Myocyte (in vitro differentiated cells): ENCODE measurements around the gene ADCY2. TPM values are rescaled to one million over a fixed set of nuclear protein-coding genes. Genes with fewer than 3 reads are reported as not detected.
A peak's percentile ranks its signal among the peaks of the same experiment; 100 is the strongest.

Source experiments
- DNase-seq: peaks from one replicate; pipeline ENCODE4 v3.0.0-alpha.2; 2012; ENCODE audit warnings: low read depth
- total RNA-seq: library from RNA; depleted of rRNA; stranded (reverse); fragments of >200 nt; gene quantifications from 2 replicates; pipeline ENCODE4 v1.2.3, GENCODE V29; 2014

ADCY2 gene
- total RNA-seq, 1 donor from 2014 or later: not detected

GRCh38 chr5:7857926-7858632, 462.1 kb downstream of the ADCY2 start:
- no peak for DNase-seq

DNA sequence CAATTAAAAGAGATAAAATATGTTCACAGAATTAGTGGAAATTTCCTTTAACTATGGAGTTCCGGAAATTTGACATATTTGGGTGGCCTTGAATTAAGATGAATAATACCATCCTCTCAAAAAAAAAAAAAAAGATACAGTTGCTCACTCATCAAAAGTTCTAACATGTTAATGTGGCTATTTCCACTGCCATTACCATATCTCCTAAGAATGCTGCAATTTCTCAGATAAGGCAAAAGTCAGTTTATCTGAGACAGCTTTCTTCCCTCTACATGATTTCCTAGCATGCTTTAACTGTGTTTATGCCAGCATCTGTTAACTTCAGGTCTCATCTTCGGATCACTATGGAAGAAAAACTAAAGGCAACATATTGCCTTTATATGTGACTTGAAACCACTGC, 470.3 kb downstream of the ADCY2 start:
- DNase-seq: no peak

- DNase-seq: no peak
These were observed 471.3 kb downstream of the ADCY2 start for GRCh38 chr5:7867260-7867659.

- no peak for DNase-seq
These were observed 472.5 kb downstream of the ADCY2 start for GRCh38 chr5:7868427-7868772.

DNA sequence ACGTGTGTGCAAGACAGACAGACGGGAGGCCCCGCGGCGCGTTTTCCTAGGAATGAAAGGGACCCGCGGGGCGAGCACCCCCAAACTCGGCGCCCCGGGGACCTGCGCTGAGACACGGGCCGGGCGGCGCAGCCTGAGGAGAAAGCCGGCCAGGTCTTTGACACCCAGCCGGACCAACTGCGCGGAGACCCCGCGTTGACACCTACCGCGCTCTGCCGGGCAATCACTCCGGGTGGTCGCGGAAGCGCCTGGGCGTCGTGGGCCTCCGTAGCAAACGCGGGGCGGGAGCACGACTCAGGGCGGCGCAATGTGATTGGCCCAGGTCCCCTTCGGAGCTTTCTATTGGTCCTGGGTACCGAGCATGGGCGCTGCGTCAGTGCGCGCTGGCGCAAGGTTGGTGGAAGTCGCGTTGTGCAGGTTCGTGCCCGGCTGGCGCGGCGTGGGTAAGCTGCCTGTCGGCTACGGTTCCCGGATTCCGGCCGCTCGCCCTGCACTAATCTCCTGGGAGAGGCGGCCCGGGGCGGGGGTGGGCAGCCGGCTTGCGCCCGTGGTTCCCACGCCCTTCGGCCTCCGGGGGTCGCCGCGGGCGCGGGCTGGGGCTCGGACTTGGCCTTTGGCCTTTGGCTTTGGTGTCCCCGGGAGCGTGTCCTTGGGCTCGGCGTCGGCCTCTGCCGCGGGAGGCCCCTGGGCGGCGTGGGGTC, 473.0 kb downstream of the ADCY2 start, which contains the start of the genes FASTKD3 and MTRR:
FASTKD3 (minus strand) TSS at position 259 of the 701 bp plus-strand sequence. CDS start 948 bp downstream, outside the sequence.
MTRR (plus strand) TSS at position 376 of the 701 bp plus-strand sequence. CDS start 1,647 bp downstream, outside the sequence.
- DNase-seq: peak; percentile 96

DNA sequence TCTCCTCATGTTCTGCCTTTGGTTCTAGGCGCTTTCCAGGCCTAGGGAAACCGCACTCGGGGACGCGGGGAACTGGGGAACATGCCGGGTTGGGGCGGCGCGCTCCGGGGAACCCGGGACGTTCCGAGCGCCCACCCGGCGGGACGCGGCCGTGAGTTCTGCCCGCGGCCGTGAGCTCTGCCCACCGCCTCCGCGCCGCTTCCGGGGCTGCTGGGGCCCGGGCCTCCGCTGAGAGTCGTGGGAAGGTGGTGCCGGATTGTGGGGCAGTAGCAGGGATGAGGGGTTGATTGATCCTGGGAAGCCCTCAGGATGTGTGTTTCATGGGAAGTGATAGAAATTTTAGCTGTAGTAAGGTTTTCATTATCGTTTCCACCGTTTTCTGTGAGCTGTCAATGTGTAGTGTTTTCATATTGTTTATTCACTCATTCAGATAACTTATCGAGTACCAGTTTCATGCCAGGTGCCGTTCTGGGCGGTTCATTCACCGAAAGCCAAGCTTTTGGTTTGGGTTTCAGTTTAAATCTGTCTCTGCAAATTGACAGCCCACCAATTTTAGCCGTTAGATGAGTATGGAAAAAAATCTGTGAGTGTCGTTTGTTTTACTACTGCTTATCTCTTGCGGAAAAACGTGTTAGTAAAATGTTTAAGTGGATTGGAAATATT, 473.7 kb downstream of the ADCY2 start:
- no peak for DNase-seq

DNA sequence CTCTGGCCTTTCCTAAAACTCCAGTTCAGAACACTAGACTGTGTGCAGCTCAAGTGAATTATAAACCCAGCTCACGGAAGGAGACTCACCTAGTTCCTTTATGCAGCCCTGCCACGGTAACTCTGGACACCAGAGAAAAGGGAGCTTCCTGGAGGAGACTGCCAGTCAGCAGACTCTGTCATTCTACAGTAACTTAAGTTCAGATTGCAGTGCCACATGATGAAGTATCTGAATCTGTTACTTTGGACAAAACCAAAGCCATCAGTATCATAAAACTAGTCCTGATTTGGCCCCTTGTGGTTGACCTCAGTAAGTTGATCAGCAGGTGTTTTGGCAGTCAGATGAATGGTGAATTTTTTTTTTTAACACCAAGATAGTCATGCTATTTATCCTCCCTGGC, 475.7 kb downstream of the ADCY2 start:
- DNase-seq: peak; percentile 44

- DNase-seq: no peak
These were observed 476.7 kb downstream of the ADCY2 start for GRCh38 chr5:7872517-7873130.

DNA sequence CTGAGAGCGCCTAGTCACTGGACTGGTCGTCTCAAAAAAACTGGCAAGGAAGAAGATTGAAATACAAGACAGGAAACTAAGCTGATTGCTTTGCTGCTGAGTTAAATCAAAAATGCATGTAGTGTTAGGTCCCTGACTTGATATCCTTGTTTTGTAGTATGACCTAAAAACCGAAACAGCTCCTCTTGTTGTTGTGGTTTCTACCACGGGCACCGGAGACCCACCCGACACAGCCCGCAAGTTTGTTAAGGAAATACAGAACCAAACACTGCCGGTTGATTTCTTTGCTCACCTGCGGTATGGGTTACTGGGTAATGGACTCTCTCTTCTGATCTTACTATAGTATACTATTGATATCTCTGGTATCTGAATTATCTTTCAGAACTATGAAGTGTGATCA, 477.3 kb downstream of the ADCY2 start:
- no peak for DNase-seq

DNA sequence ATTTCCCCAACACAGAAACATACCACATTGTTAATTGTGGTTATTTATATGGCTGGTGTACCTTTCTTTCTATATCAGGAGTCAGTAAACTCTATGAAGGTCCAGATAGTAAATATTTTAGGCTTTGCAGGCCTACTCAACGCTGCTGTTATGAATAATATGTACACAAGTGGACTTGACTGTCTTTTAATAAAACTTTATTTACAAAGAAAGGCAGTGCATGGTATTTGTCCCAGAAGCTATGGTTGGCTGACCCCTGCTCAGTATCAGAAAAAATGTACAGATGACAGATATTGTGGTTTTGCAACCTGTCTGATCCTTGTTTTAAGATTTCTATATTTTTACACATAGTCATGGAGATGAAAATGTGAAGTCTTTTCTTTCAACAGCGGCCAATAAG, 478.7 kb downstream of the ADCY2 start:
- DNase-seq: no peak

GRCh38 chr5:7875151-7875550, 479.2 kb downstream of the ADCY2 start:
- no peak for DNase-seq

DNA sequence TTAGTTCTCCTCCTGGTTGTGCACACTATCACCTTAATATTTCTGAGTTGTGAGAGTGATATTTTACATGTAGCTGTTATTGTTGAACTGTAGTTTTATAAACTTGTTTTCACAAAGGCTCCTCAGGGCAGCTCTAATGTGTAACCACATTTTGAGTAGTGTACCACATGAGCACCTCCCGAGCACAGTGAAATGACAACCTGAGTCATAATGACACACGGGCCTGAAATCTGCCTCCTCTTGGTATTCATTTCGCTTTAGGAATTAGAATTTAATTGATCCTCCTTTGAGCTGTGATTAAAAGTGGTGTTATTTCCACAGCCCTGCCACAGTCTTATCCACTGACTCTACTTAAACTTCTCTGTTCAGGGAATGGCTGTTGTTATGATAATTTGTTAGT, 480.9 kb downstream of the ADCY2 start:
- peak; percentile 54 for DNase-seq

- DNase-seq: no peak
These were observed 481.9 kb downstream of the ADCY2 start for GRCh38 chr5:7877851-7878250.

DNA sequence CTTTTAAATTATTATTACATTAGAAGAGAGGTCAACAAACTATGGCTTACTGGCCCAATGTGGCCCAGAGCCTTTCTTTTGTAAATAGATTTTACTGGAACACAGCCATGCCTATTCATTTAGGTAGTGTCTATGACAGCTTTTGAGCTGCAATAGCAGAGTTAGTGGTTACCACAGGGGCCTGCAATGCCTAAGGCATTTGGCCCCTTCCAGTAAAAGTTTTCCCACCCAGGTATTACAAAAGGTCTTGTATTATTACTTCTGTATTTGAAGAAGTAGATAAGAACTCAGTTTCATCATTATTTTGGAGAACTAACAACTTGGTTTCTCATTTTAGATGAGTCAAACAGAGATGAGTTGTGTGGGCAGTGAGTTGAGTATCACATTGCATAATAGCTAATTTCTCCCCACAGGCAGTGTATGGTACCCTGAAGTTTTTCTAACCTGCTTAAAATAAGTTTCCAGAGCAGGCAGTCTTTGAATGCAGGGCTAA, 482.5 kb downstream of the ADCY2 start:
- DNase-seq: peak; percentile 30
